ENCODE measurements around the gene SLC34A3. TPM values are rescaled to one million over a fixed set of nuclear protein-coding genes. Genes with fewer than 3 reads are reported as not detected.
A peak's percentile ranks its signal among the peaks of the same experiment; 100 is the strongest.

SLC34A3 gene
- total RNA-seq, 4 donors from 2014 or later, result not detected

GRCh38 chr9:137215196-137215986, 15.3 kb upstream of the SLC34A3 start:
- Histone ChIP-seq H3K4me3 (no peak overlapping the region), H3K9me3 (no peaks in the 10 kb centered on the region), H3K4me1 (peaks cover 0 to 21% (median 3%) of the 10 kb centered on the region in 3 donors), H3K27ac (no peak overlapping the region), H3K36me3 (peaks cover 0 to 31% of the 10 kb centered on the region in 2 donors), H3K27me3 (no peaks in the 10 kb centered on the region)
- no peak for TF ChIP-seq POLR2A (IDR thresholded peaks at IDR 0.05)
- no peak for TF ChIP-seq EP300 (IDR thresholded peaks at IDR 0.05)
- TF ChIP-seq CTCF (IDR thresholded peaks at IDR 0.05), result no peak
- no peak for TF ChIP-seq POLR2AphosphoS5 (IDR thresholded peaks at IDR 0.05)
- 80% methylated on average over 2 of the region's 22 CpGs; no CpG with 5 or more reads in 1 of the 2 donors for WGBS, 2 donors (ENCODE audit: low coverage in 1 of 2)
- ATAC-seq, result no peak

GRCh38 chr9:137216188-137216965, 14.3 kb upstream of the SLC34A3 start:
- peaks cover 0 to 28% of the 10 kb centered on the region in 2 donors for H3K36me3 ChIP-seq
- ATAC-seq, result no peak
- no peak overlapping the region for H3K4me3 ChIP-seq

GRCh38 chr9:137217276-137218211, 13.2 kb upstream of the SLC34A3 start:
- Histone ChIP-seq H3K4me3 (peak overlapping the region in 1 of 2 donors; percentile 26), H3K27me3 (no peaks in the 10 kb centered on the region), H3K4me1 (peaks cover 0 to 38% (median 11%) of the 10 kb centered on the region in 3 donors), H3K9me3 (no peaks in the 10 kb centered on the region), H3K27ac (no peak overlapping the region), H3K36me3 (peaks cover 0 to 28% of the 10 kb centered on the region in 2 donors)
- no peak for TF ChIP-seq CTCF (IDR thresholded peaks at IDR 0.05)
- TF ChIP-seq POLR2A (IDR thresholded peaks at IDR 0.05), result no peak
- TF ChIP-seq EP300 (IDR thresholded peaks at IDR 0.05), result no peak
- no peak for TF ChIP-seq POLR2AphosphoS5 (IDR thresholded peaks at IDR 0.05)
- peak; percentile 24 for ATAC-seq
- WGBS, 2 donors (ENCODE audit: low coverage in 1 of 2), result no CpG with 5 or more reads among the region's 36 CpGs

More at GRCh38 chr9:137216188-137216965, 14.3 kb upstream of the SLC34A3 start:
- Histone ChIP-seq H3K9me3 (no peaks in the 10 kb centered on the region), H3K27ac (no peak overlapping the region), H3K27me3 (no peaks in the 10 kb centered on the region), H3K4me1 (peaks cover 0 to 29% (median 5%) of the 10 kb centered on the region in 3 donors)
- TF ChIP-seq EP300 (IDR thresholded peaks at IDR 0.05), result no peak
- no peak for TF ChIP-seq POLR2AphosphoS5 (IDR thresholded peaks at IDR 0.05)
- no peak for TF ChIP-seq POLR2A (IDR thresholded peaks at IDR 0.05)
- TF ChIP-seq CTCF (IDR thresholded peaks at IDR 0.05), result no peak
- 90% methylated on average over 2 of the region's 30 CpGs; no CpG with 5 or more reads in 1 of the 2 donors for WGBS, 2 donors (ENCODE audit: low coverage in 1 of 2)

GRCh38 chr9:137218212-137218753, 12.4 kb upstream of the SLC34A3 start:
- no peaks in the 10 kb centered on the region for H3K27me3 ChIP-seq
- no peak for ATAC-seq
- H3K4me3 ChIP-seq, result no peak overlapping the region
- no peak overlapping the region for H3K27ac ChIP-seq
- peaks cover 0 to 45% (median 11%) of the 10 kb centered on the region in 3 donors for H3K4me1 ChIP-seq
- H3K36me3 ChIP-seq, result peaks cover 0 to 28% of the 10 kb centered on the region in 2 donors
- no peaks in the 10 kb centered on the region for H3K9me3 ChIP-seq
- TF ChIP-seq EP300 (IDR thresholded peaks at IDR 0.05) (no peak), POLR2AphosphoS5 (IDR thresholded peaks at IDR 0.05) (no peak), POLR2A (IDR thresholded peaks at IDR 0.05) (no peak)
- no CpG with 5 or more reads among the region's 30 CpGs for WGBS, 2 donors (ENCODE audit: low coverage in 1 of 2)
